ENCODE data around the gene C6orf89. TPM values are rescaled to one million over a fixed set of nuclear protein-coding genes. Genes with fewer than 3 reads are reported as not detected.

The C6orf89 gene
- total and polyA plus RNA-seq, 2 of the 13 experiments (the other 11 are each of a cell fraction or from before 2014, with no cell fraction given): 22.1 to 32.2 TPM

DNA sequence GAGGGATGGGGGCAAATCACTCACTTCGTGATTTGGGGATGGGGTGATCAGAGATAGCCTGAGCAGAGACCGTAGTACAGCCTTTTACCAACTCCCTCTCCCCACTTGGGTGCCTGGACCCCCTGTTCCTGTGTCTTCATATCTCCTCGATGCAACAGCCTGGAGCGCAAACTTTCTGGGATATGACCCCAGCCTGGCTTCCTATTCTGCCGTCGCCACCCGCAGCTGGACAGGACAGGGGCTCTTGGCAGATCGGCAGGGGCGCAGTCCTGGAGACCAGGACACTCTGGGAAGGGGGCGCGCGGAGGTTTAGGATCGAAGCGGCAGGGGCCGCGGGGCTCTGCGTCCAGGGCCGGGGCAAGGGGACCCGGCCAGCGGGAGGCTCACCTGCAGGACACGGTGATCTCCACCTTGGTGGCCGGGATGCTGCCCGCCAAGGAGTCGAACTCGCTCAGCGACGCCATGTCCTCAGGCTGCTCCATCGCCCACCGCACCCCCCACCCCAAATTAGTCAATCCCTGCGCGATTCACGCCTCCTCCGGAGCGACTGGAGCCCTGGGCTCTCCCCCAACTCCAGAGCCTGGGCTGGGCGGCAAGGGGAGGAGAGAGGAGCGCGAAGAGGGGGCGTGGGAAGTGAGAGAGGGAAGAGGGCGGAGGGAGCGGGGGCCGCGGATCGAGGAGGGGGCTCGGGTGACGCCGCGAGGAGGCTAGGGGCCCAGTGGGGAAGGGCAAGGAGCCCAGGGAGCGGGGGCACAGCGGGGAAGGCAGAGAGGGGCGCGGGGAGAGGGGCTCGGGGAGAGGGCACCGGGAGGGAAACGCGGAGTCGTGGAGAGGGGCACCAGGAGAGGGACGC, 46.6 kb upstream of the C6orf89 start, which contains the start of gene CPNE5:
Gene CPNE5, minus strand, starts transcription at position 549 of the 853 bp plus-strand sequence. Its CDS starts 67 bp downstream, at position 482.
- ChIA-PET POLR2A (no interaction called here), CTCF (ENCODE audit: low intra/inter-chr PET ratio, low total read pairs) (no interaction called here)
- intact Hi-C loops (cut with micrococcal nuclease; ENCODE audit: unreplicated experiment) (no loop called here), in situ Hi-C loops (cut with HindIII; ENCODE audit: extremely low pct_ligation_motif_present, low pct_unique_long_range_greater_than_20kb) (no loop called here)
- Histone ChIP-seq H3K27ac (ENCODE audit: extremely low read length, insufficient read depth, low read length) (no peak within 1 kb of the TSS), H4K20me1 (ENCODE audit: insufficient read depth, low read length) (no peaks in the 10 kb centered on the region), H2AFZ (ENCODE audit: low read length) (no peak within 1 kb of the TSS), H3K4me3 (replicated peaks in 1 of 3; ENCODE audit: insufficient read depth in 1 of 3, low read depth in 2 of 3, low read length in 3 of 3) (peak within 1 kb of the TSS; percentile 27 to 68 (median 49)), H3K4me1 (ENCODE audit: insufficient read depth, low read length) (peaks cover 59% of the 10 kb centered on the region), H3K9ac (ENCODE audit: insufficient read depth, low read depth, low read length) (peak within 1 kb of the TSS; percentile 3; the same call in 1 of the 2 replicates), H3K27me3 (ENCODE audit: control insufficient read depth in 1 of 2, insufficient read depth in 2 of 2, low read length in 2 of 2) (peaks cover 19 to 38% of the 10 kb centered on the region in 2 experiments), H3K4me2 (ENCODE audit: low read depth, low read length) (peak within 1 kb of the TSS; percentile 83), H3K9me3 (ENCODE audit: low read length) (no peaks in the 10 kb centered on the region), H3K79me2 (ENCODE audit: insufficient read depth, low read length) (no peaks in the 10 kb centered on the region), H3K36me3 (replicated peaks in 1 of 2; ENCODE audit: control insufficient read depth in 1 of 2, insufficient read depth in 2 of 2, low read length in 2 of 2) (no peaks in the 10 kb centered on the region)
- ATAC-seq (no peak), DNase-seq (ENCODE audit: low spot score) (no peak), FAIRE-seq (no peak)
- BruUV-seq (replicated peaks): no TSS peak
- 28% methylated on average over 49 of the region's 57 CpGs for WGBS (ENCODE audit: low lambda C conversion rate)
- TF ChIP-seq ZFP82 (CRISPR knock-in tag; IDR thresholded peaks at IDR 0.05; ENCODE audit: borderline replicate concordance): no peak; the same call in 1 of the 2 replicates
- peak; percentile 83; the same call in 1 of the 2 replicates for TF ChIP-seq MTF2 (CRISPR knock-in tag; IDR thresholded peaks at IDR 0.05; ENCODE audit: borderline replicate concordance)
- peak; percentile 24; the same call in 1 of the 2 replicates for TF ChIP-seq SP2 (CRISPR knock-in tag; IDR thresholded peaks at IDR 0.05)
- TF ChIP-seq MTA1 (CRISPR knock-in tag; IDR thresholded peaks at IDR 0.05; ENCODE audit: borderline replicate concordance): 0 out of 2 replicates have a peak, but pooled peaks have one; percentile 16
- peak; percentile 43 for TF ChIP-seq HNRNPLL (IDR thresholded peaks at IDR 0.05; ENCODE audit: low read depth, low read length, poor library complexity, severe bottlenecking)
- peak; percentile 10 for TF ChIP-seq RBM39 (IDR thresholded peaks at IDR 0.05; ENCODE audit: low read depth, low read length, poor library complexity, severe bottlenecking)
- TF ChIP-seq FOXO4 (CRISPR knock-in tag; conservative IDR thresholded peaks at IDR 0.05): 0 out of 2 replicates have a peak, but pooled peaks have one; percentile 50
- 0 out of 2 replicates have a peak, but pooled peaks have one; percentile 35 for TF ChIP-seq EZH2 (conservative IDR thresholded peaks at IDR 0.05; ENCODE audit: low read depth, low read length)
- peak; percentile 44 for TF ChIP-seq HNRNPK (IDR thresholded peaks at IDR 0.05; ENCODE audit: low read depth, low read length, poor library complexity, severe bottlenecking)
- no peak for TF ChIP-seq LRRFIP1 (CRISPR knock-in tag; conservative IDR thresholded peaks at IDR 0.05)
- 0 out of 2 replicates have a peak, but pooled peaks have one; percentile 14 for TF ChIP-seq ZNF572 (CRISPR knock-in tag; IDR thresholded peaks at IDR 0.05)

Measured in HepG2 (cell line).